HG02884 (cell line): ENCODE data around the gene OTULIN.

Experiments
- ATAC-seq: cut with Tn5 transposase; IDR thresholded peaks from one replicate; pipeline ENCODE4 v1.9.1; 2021; ENCODE audit warnings: mild to moderate bottlenecking, moderate library complexity; ENCODE audit not compliant: unreplicated experiment

The OTULIN gene

GRCh38 chr5:14718778-14719177 lies 54.3 kb downstream of the OTULIN start:
- ATAC-seq = no peak

DNA sequence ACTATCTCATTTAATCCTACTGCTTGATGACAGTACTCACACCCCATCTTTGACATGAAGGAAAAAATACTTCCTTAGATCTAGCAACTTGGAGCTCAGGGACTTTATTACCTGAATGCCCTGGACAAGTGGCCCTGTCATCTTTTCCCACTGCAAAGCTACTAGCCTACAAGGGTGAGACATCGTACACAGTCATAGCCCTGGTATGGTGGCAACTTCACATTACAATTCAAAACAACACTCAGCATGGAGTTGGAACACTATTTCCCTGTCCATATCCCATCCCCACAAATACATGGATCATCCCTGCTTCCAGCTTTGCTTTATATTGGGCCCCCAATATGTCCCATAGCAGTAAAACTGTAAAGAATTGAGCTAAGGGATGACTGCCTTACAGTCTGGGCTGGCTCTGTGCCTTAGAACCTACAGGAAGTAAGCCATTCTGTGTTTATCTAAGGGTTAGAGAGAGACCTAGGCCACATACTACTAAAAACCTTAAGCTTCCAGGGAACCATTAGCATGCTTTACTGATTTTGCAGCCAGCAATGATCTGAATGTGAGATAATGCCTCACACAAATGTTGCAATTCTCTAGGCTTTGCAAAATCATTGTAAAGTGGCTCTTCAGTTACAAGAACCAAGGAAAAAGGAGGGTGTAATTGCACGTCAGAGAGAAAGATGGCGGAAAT lies 55.9 kb downstream of the OTULIN start:
- no peak for ATAC-seq

- ATAC-seq = no peak
These were observed 57.6 kb downstream of the OTULIN start for GRCh38 chr5:14721990-14722656.

DNA sequence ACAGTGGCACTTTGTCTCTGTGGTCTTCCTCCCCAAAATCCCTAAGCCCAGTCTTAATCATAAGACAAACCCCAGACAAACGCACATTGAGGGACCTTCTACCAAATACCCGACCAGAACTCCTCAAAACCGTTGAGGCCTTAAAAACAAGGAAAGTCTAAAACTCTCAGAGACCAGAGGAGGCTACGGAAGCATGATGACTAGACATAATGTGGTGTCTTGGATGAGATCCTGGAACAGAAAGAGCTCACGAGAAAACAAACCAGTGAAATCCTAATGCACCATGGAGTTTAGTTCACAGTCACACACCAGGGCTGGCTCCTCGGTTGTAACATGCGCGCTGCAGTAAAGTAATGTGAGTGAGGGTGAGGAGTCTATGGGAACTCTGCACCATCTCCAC lies 58.4 kb downstream of the OTULIN start:
- no peak for ATAC-seq

GRCh38 chr5:14723701-14724132 lies 59.2 kb downstream of the OTULIN start:
- ATAC-seq = peak; percentile 40

GRCh38 chr5:14724633-14725032 lies 60.1 kb downstream of the OTULIN start:
- no peak for ATAC-seq

- no peak for ATAC-seq
These were observed 61.7 kb downstream of the OTULIN start for GRCh38 chr5:14726066-14726838.

DNA sequence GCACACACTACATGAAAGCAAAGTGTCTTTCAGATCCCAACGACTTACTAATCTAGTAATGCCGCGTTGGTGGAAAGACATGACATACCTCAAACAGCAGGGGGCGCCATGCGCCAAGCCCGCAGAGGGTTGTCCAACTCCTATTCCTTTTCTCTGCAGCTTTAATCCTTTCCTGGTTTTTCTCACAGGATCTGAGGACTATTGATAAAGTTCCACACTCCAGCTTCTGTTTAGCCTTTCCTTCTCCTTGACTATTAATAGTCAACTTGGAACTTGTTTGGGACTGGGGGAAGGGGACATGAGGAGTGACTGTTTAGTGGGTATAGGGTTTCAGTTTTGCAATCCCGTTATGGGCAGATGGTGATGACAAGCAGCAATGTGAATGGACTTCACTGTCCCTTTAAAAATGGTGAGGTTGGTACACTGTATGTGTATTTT lies 62.9 kb downstream of the OTULIN start:
- peak; percentile 65 for ATAC-seq

DNA sequence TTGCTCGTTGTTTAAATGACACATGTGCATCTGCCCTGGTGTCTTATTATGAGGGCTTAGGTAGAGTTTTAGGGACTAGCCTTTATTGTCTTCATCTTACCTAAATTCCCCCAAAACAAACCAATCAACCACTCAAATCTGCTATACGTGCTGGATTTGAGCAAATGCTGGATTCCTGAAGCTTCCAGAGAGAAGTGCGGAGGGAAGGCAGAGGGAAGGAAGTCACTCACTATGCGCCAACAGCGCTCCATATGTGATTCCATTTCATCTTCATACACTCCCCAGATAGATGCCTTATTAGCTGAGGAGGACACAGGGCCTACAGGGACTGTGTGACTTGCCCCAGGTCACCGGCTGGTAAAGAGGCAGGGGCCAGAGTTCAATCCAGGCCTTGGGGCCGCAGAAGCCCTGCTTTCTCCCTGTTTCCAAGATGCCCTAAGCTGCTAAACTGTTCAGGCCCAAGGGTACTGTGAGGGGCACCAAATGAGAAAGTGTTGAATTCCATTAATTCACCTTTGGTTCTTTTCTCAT lies 63.5 kb downstream of the OTULIN start:
- no peak for ATAC-seq

DNA sequence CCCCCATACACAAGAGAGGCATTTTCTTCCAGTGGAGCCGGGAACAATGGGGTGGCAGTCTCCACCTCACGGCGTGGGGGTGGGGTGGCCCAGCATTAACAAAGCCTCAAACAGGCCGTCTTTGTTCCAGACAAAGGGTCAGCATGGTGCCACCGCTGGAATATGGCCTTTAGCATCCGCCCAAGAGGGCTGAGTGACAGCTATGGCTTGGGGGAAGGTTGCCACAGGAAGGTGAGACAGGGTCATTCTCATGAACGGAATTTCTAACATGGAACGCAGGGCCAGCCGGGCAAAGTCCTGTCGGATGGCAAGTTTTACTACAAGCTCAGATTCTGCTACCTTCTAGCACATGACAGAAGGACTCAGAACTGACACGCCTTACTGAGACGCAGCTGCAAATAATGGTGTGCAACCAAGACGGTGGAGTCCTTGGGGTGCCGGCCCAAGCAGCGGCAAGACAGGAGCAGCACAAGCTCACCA lies 64.0 kb downstream of the OTULIN start:
- no peak for ATAC-seq

DNA sequence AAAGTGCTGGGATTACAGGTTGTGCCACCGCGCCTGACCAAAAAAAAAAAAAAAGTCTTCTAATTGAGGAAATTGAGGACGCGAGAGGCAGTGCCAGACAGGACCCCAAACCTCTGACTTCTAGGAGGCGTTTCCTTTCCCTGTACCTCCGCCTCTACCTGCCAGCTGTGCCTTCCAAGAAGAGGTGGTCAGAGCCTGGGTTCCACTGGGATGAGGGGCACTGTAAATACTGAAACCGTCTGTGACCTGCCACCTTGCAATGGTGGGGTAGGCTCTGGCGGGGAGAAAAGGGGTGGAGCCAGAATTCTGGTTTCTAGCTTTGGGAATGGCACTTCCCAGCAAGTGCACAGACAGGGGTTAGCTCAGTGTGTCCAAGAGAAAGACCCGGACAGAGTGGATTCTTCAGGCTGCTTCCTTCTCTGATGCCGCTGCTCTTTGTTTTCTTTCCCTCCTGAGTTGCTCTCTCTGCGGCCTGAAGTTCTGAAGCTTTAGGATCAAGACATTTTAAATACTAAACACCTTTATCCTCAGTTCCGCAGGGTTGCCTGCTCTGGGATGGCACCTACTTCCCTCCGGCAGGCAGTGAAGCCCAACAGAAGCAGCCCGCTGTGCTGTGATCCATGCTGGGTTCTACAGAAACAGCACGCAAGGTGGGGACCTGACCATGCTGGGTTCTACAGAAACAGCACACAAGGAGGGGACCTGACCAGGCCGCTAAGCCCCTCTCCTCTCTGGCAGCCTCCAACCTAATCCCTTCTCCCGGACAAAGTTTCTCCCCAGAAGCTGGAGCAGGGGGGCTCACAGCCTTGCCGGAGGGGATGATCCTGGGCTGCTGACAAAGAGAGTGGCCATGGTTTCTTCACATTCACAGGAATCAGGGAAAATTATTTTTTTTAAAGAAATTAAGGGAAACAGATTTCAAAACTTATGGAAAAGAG lies 65.2 kb downstream of the OTULIN start:
- ATAC-seq = no peak

DNA sequence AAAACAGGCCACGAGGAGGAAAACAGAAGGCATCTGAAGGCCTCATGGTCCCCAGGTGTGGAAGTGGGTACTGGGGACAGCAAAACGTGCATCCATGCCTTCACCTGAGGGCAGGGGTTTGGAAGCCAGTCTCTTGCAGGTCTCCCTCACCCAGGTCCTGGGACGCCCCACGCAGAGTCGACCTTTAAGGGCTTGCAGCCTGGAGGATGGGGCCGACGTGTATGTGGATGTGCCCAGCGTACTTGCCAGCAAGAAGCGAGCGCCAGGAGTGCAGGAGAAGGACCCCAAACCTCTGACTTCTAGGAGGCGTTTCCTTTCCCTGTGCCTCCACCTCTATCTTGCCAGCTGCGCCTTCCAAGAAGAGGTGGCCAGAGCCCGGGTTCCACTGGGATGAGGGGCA lies 65.9 kb downstream of the OTULIN start:
- ATAC-seq = no peak

GRCh38 chr5:14730881-14731280 lies 66.4 kb downstream of the OTULIN start:
- ATAC-seq = no peak

DNA sequence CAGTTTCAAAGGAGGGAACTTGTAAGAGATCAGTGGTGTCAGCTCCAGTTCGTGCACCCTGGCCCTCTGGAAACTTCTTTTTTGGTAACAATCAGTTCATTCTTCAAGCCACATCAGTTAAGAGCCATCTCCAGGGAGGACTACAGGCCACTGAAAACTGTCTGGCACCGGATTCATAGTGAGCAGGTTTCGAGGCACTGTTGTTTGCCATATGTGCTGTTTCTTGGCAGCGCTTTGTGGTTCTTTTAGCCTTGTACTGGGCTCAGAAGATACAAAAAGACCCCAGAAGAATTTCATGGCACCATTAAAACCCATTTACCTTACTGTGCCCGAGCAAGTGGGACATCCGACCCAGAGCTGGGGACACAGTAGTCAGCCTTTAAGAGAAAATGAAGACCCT lies 68.5 kb downstream of the OTULIN start:
- no peak for ATAC-seq

- no peak for ATAC-seq
These were observed 69.1 kb downstream of the OTULIN start for GRCh38 chr5:14733661-14734060.

GRCh38 chr5:14734396-14734795 lies 69.9 kb downstream of the OTULIN start:
- no peak for ATAC-seq

GRCh38 chr5:14735944-14736343 lies 71.4 kb downstream of the OTULIN start:
- no peak for ATAC-seq

DNA sequence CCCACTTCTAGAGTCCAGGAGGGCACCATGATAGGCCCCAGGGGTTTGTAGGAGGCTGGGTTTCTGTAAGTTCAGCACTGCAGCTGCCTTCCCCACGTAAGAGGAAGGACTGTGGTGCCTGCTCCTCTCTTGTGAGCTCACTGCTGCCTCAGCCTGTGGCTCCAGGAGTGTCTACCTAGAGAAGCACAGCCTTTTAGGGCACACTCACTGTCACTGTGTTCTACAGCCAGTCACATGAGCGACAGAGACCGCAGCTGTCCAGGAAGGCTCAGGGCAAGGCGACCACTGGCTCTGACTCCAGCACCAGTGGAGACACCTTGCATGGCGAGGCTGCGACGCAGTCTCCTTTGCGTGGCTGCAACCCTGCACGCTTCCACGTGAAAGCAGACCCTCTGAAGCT lies 72.8 kb downstream of the OTULIN start:
- ATAC-seq = no peak

DNA sequence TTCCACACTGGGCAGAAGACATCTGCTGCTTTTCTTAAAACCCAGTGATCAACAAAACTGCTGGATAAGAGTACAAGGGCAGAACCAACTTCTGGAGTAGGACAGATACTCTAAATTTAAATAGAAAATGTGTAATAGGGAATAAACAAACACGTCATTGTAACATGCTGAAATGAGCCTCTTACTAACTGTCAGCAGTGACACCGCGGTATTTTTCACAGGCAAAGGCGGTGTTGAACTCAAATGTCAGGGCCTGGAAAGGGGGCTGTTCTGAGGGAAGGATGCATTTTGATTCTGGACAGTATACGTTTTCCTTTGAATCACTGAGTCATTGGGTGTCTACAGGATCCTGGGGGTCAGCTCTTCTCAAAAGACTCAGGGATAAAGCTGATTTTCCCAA lies 73.5 kb downstream of the OTULIN start:
- ATAC-seq = no peak

DNA sequence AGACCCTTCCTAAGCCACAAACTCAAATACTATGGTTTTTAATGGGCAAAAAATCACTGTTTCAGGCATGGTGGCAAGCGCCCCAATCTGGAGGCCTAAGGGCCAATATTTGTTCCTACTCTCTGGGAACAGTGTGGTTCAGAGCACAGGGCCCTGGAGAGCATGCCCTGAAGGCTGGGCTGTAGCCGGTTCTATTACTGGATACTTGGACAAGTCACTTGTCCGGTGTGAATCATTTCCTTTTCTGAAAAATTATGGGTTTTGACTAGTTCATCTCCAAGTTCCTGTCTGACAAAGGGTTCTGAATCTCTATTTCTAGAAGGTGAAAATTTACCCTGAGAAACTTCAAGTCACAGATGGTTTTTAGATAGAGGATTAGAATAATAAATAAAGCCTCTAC lies 75.0 kb downstream of the OTULIN start:
- ATAC-seq = no peak
